ENCODE results near the gene NYAP2. TPM values are rescaled to one million over a fixed set of nuclear protein-coding genes. Genes with fewer than 3 reads are reported as not detected.

NYAP2 gene
- total RNA-seq, 1 experiment from 2014 or later = not detected

DNA sequence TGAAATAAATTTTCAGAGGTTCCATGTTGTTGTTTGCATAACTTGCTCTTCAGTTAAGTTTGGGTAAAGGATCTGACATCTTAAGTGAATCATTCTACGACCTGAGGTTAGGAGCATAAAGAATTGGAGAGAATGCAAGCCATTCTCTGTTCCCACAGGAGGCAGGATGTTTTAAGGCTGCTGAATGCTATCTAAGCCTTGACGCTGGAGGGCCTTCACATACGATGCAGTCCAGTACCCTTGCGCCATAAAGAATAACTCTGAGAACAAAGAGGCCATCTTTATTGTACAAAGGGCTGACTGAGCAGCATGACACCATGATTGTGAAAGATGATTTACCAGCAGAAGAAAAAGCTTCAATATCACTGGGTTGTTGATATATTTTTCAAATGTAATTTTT is 198.4 kb downstream of the NYAP2 start:
- no peaks in the 10 kb centered on the region for H3K4me1 ChIP-seq (ENCODE audit: control insufficient read depth in 1 of 2, insufficient read depth in 2 of 2, low read length in 2 of 2)
- DNase-seq (ENCODE audit: low read depth, low spot score) = no peak
- H3K9me3 ChIP-seq (ENCODE audit: control insufficient read depth in 1 of 2, insufficient read depth in 1 of 2, low read depth in 1 of 2, low read length in 2 of 2) = no peaks in the 10 kb centered on the region
- H3K27me3 ChIP-seq (ENCODE audit: insufficient read depth, low read length) = no peaks in the 10 kb centered on the region
- no peaks in the 10 kb centered on the region for H3K79me2 ChIP-seq (ENCODE audit: insufficient read depth, low read length)
- ChIA-PET POLR2A (no interaction called here), CTCF (no interaction called here), RAD21 (ENCODE audit: low non-redundant PET in 1 of 2, low total read pairs in 2 of 2, uncharacterized antibody in 2 of 2, unreplicated experiment in 2 of 2) (no interaction called here)
- no peak overlapping the region for H3K9ac ChIP-seq (ENCODE audit: low read length)
- no peak overlapping the region for H2AFZ ChIP-seq (ENCODE audit: low read depth, low read length, poor library complexity, severe bottlenecking)
- intact Hi-C loops (cut with micrococcal nuclease) = no loop called here
- no peaks in the 10 kb centered on the region for H3K9me2 ChIP-seq (ENCODE audit: insufficient read depth)
- H3K4me2 ChIP-seq (ENCODE audit: low read length) = no peak overlapping the region
- H3K27ac ChIP-seq (ENCODE audit: low read depth, low read length) = no peak overlapping the region
- no peak for TF ChIP-seq ZNF274 (IDR thresholded peaks at IDR 0.05; ENCODE audit: low read depth, low read length)
- TF ChIP-seq RAD21 (IDR thresholded peaks at IDR 0.05; ENCODE audit: low read depth) = no peak
- no peak for TF ChIP-seq YY1 (IDR thresholded peaks at IDR 0.05; ENCODE audit: extremely low read depth, insufficient replicate concordance, low read depth, low read length)
- TF ChIP-seq POLR2A (IDR thresholded peaks at IDR 0.05; ENCODE audit: borderline replicate concordance, extremely low read depth, insufficient read depth, insufficient read length) = no peak
- no peak for TF ChIP-seq CTCF (IDR thresholded peaks at IDR 0.05 in 2 of 3, conservative IDR thresholded peaks at IDR 0.05 in 1 of 3; ENCODE audit: borderline replicate concordance in 1 of 3, insufficient read depth in 1 of 3, low read depth in 2 of 3, low read length in 2 of 3)
- TF ChIP-seq FOSL1 (IDR thresholded peaks at IDR 0.05; ENCODE audit: low read depth) = no peak
- no peak for TF ChIP-seq CEBPB (IDR thresholded peaks at IDR 0.05; ENCODE audit: low read depth)
- TF ChIP-seq CBX3 (IDR thresholded peaks at IDR 0.05; ENCODE audit: low read depth) = no peak
- TF ChIP-seq JUND (IDR thresholded peaks at IDR 0.05) = no peak
- TF ChIP-seq TCF7L2 (IDR thresholded peaks at IDR 0.05; ENCODE audit: borderline replicate concordance, extremely low read depth, insufficient read depth, insufficient read length) = no peak
- no peak for TF ChIP-seq EZH2 (IDR thresholded peaks at IDR 0.05)
- no peak for TF ChIP-seq REST (IDR thresholded peaks at IDR 0.05; ENCODE audit: low read depth)
- TF ChIP-seq MAX (IDR thresholded peaks at IDR 0.05) = no peak
- TF ChIP-seq SP1 (IDR thresholded peaks at IDR 0.05; ENCODE audit: low read depth) = no peak
- TF ChIP-seq SRF (IDR thresholded peaks at IDR 0.05; ENCODE audit: low read depth) = no peak
- TF ChIP-seq ATF3 (IDR thresholded peaks at IDR 0.05) = no peak
- TF ChIP-seq, protein P1, sequence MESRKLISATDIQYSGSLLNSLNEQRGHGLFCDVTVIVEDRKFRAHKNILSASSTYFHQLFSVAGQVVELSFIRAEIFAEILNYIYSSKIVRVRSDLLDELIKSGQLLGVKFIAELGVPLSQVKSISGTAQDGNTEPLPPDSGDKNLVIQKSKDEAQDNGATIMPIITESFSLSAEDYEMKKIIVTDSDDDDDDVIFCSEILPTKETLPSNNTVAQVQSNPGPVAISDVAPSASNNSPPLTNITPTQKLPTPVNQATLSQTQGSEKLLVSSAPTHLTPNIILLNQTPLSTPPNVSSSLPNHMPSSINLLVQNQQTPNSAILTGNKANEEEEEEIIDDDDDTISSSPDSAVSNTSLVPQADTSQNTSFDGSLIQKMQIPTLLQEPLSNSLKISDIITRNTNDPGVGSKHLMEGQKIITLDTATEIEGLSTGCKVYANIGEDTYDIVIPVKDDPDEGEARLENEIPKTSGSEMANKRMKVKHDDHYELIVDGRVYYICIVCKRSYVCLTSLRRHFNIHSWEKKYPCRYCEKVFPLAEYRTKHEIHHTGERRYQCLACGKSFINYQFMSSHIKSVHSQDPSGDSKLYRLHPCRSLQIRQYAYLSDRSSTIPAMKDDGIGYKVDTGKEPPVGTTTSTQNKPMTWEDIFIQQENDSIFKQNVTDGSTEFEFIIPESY (IDR thresholded peaks at IDR 0.05; ENCODE audit: extremely low read depth, insufficient replicate concordance, low read length) = no peak
- no peak for TF ChIP-seq EGR1 (IDR thresholded peaks at IDR 0.05; ENCODE audit: low read depth)
- TF ChIP-seq POLR2AphosphoS5 (IDR thresholded peaks at IDR 0.05; ENCODE audit: low read depth, low read length) = no peak
- TF ChIP-seq EZH2phosphoT487 (IDR thresholded peaks at IDR 0.05; ENCODE audit: borderline replicate concordance) = no peak
- H3K36me3 ChIP-seq (ENCODE audit: control insufficient read depth in 1 of 2, insufficient read depth in 2 of 2, low read length in 2 of 2) = no peaks in the 10 kb centered on the region
- no TSS peak for BruUV-seq (replicated peaks)
- no peak overlapping the region for H3K4me3 ChIP-seq (replicated peaks in 1 of 2; ENCODE audit: low read depth in 1 of 2, low read length in 2 of 2)
- ATAC-seq = no peak
- no peaks in the 10 kb centered on the region for H4K20me1 ChIP-seq (ENCODE audit: insufficient read depth)

Data from HCT116 (cell line).